Activated CD8-positive, alpha-beta T cell treated with anti-CD3 and anti-CD28 coated beads for 36 hours (primary cell): ENCODE measurements around the gene R3HDM2. TPM values are rescaled to one million over a fixed set of nuclear protein-coding genes. Genes with fewer than 3 reads are reported as not detected.
A peak's percentile ranks its signal among the peaks of the same experiment; 100 is the strongest.

ENCODE experiments used
- ATAC-seq: fragments of 200-7000 bp; cut with Tn5 transposase; one replicate; pipeline ENCODE4 v1.10.0; 2021; ENCODE audit warnings: mild to moderate bottlenecking, moderate library complexity
- CTCF ChIA-PET: fragments of 350-600 bp; sonication (Branson Sonifier 250); formaldehyde crosslinking; loops from one replicate; lab custom pipeline; 2021; ENCODE audit warnings: antibody characterized with exemption; lab: Charles Lee
- POLR2A ChIA-PET: fragments of 350-600 bp; sonication (Branson Sonifier 250); formaldehyde crosslinking; loops from one replicate; lab custom pipeline; 2021; ENCODE audit warnings: antibody characterized with exemption; lab: Charles Lee
- DNase-seq: peaks from one replicate; pipeline ENCODE4 v3.0.0-alpha.2; 2020
- H3K27ac Mint-ChIP-seq: one replicate; pipeline ENCODE4 v1.8.0; 2021; ENCODE audit warnings: mild to moderate bottlenecking, mixed read lengths
- H3K27me3 Mint-ChIP-seq: one replicate; pipeline ENCODE4 v1.8.0; 2021; ENCODE audit warnings: mixed read lengths
- H3K36me3 Mint-ChIP-seq: one replicate; pipeline ENCODE4 v1.8.0; 2021; ENCODE audit warnings: low read depth, mixed read lengths
- H3K4me1 Mint-ChIP-seq: one replicate; pipeline ENCODE4 v1.8.0; 2021; ENCODE audit warnings: low read depth, mixed read lengths
- H3K4me3 Mint-ChIP-seq: one replicate; pipeline ENCODE4 v1.8.0; 2021; ENCODE audit warnings: mild to moderate bottlenecking, moderate library complexity, mixed read lengths
- H3K9me3 Mint-ChIP-seq: one replicate; pipeline ENCODE4 v1.8.0; 2021; ENCODE audit warnings: mixed read lengths
- intact Hi-C: fragments of 100-400 bp; cut with micrococcal nuclease; formaldehyde crosslinking; loops from one replicate; pipeline ENCODE4 v1.10.0; 2022
- total RNA-seq, 2 experiments: library from RNA; stranded (reverse); gene quantifications; one replicate each; pipeline ENCODE4 v1.2.3, GENCODE V29; 2021
- TF ChIP-seq, protein P1 (sequence below): fragments of 200-600 bp; IDR thresholded peaks from one replicate; pipeline ENCODE4 v1.8.0; 2022; ENCODE audit warnings: antibody characterized with exemption, mild to moderate bottlenecking

Gene R3HDM2
- total RNA-seq, 2 experiments from 2014 or later, result 33.2 to 44.0 TPM

DNA sequence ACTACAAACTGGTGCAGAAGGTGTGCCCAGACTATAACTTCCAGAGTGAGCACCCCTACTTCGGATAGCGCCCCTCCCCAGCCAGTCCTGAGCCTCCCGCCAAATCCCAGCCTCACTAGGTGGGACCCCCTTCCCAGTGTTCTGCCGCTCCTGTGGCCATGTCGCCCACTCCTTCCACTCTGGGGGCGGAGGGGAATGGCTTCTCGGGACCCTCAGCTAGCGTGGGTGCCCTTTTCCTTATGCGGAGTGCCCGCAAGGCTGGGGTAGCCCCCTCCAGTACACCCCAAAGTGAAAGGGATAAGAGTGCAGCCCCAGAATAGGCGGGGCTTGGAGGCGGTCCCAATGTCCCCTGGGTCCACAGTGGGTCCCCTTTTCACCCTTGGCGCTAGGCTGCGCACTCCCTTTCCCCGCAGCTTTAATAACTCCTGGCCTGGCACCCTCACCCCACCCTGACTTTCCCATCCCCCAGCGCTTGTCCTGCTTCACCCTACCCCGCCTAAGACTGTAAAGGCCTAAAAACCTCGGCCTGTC lies 205.1 kb downstream of the R3HDM2 start:
- ChIA-PET CTCF (interaction anchor here (0.9 to 13.6 kb wide), 4 partner anchors 9 to 233 kb away, joined by 3 to 431 read pairs (median 112); partner anchors contain the start of genes GLI1, NXPH4 and STAT6), POLR2A (interaction anchor here (0.6 to 12.7 kb wide), 4 partner anchors 12 to 261 kb away, joined by 3 to 238 read pairs (median 4); a partner anchor contains a TSS)
- H3K27ac Mint-ChIP-seq, result peak overlapping the region; percentile 40
- H3K4me1 Mint-ChIP-seq, result peaks cover 67% of the 10 kb centered on the region
- DNase-seq (no peak), ATAC-seq (no peak)
- peak overlapping the region; percentile 53 for H3K4me3 Mint-ChIP-seq
- no peaks in the 10 kb centered on the region for H3K9me3 Mint-ChIP-seq
- H3K36me3 Mint-ChIP-seq, result peaks cover 15% of the 10 kb centered on the region
- H3K27me3 Mint-ChIP-seq, result peaks cover 58% of the 10 kb centered on the region
- TF ChIP-seq, protein P1, sequence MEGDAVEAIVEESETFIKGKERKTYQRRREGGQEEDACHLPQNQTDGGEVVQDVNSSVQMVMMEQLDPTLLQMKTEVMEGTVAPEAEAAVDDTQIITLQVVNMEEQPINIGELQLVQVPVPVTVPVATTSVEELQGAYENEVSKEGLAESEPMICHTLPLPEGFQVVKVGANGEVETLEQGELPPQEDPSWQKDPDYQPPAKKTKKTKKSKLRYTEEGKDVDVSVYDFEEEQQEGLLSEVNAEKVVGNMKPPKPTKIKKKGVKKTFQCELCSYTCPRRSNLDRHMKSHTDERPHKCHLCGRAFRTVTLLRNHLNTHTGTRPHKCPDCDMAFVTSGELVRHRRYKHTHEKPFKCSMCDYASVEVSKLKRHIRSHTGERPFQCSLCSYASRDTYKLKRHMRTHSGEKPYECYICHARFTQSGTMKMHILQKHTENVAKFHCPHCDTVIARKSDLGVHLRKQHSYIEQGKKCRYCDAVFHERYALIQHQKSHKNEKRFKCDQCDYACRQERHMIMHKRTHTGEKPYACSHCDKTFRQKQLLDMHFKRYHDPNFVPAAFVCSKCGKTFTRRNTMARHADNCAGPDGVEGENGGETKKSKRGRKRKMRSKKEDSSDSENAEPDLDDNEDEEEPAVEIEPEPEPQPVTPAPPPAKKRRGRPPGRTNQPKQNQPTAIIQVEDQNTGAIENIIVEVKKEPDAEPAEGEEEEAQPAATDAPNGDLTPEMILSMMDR, result no peak
- intact Hi-C loops, result no loop called here

DNA sequence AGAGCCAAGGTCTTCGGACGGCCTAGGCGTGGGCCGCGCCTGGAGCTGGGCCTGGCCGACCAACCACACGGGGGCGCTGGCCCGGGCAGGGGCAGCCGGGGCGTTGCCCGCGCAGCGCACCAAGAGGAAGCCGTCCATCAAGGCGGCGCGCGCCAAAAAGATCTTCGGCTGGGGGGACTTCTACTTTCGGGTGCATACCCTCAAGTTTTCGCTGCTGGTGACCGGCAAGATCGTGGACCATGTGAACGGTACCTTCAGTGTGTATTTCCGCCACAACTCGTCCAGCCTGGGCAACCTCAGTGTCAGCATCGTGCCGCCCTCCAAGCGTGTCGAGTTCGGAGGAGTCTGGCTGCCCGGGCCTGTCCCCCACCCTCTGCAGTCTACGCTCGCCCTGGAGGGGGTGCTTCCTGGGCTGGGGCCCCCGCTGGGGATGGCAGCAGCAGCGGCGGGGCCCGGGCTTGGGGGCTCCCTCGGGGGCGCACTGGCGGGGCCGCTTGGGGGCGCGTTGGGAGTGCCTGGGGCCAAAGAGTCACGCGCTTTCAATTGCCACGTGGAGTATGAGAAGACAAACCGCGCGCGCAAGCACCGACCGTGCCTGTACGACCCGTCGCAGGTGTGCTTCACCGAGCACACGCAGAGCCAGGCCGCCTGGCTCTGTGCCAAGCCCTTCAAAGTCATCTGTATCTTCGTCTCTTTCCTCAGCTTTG lies 205.7 kb downstream of the R3HDM2 start:
- TF ChIP-seq, protein P1, result peak; percentile 72
- H3K9me3 Mint-ChIP-seq, result no peaks in the 10 kb centered on the region
- peaks cover 8% of the 10 kb centered on the region for H3K36me3 Mint-ChIP-seq
- peaks cover 64% of the 10 kb centered on the region for H3K4me1 Mint-ChIP-seq
- H3K27me3 Mint-ChIP-seq, result peaks cover 61% of the 10 kb centered on the region
- POLR2A ChIA-PET, result interaction anchor here (0.9 to 12.7 kb wide), 3 partner anchors 11 to 237 kb away, joined by 3 to 238 read pairs (median 4); a partner anchor contains a TSS
- intact Hi-C loops, result no loop called here
- DNase-seq (peak; percentile 76), ATAC-seq (peak; percentile 26)
- peak overlapping the region; percentile 53 for H3K4me3 Mint-ChIP-seq
- CTCF ChIA-PET, result interaction anchor here (0.9 to 13.6 kb wide), 5 partner anchors 9 to 234 kb away, joined by 3 to 431 read pairs (median 4); partner anchors contain the start of gene NXPH4
- H3K27ac Mint-ChIP-seq, result no peak overlapping the region

DNA sequence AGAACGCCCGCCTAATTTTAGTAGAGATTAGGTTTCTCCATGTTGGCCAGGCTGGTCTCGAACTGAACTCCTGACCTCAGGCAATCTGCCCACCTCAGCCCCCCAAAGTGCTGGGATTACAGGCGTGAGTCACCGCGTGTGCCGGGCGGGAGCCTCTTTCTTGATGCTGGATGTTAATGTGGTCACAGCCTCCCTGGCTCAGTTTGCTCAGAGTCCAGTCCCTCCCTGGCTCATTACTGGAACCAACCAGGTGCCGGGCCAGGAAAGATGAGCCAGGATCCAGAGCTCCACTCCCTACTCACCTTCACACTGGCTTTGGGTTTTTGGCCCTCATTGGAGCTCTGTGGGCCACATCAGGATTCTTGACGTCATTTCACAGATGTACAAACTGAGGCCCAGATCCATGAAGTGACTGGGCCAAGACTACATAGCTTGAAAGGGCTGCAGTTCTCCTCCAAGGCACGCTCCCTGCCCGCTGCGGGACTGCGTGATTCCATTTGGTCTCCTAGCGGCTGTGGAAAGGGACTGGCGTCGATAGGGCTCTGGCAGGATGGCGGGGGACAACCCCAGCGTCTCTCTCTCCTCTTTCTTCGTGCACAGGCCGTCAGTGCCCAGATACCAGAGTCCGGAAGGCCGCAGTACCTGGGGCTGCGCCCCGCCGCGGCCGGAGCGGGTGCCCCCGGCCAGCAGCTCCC lies 206.4 kb downstream of the R3HDM2 start:
- no peak overlapping the region for H3K4me3 Mint-ChIP-seq
- POLR2A ChIA-PET, result interaction anchor here (0.5 to 12.7 kb wide), 3 partner anchors 13 to 238 kb away, joined by 3 to 238 read pairs (median 3); a partner anchor contains a TSS
- CTCF ChIA-PET, result interaction anchor here (0.9 to 13.6 kb wide), 6 partner anchors 8 to 235 kb away, joined by 3 to 431 read pairs (median 4); partner anchors contain the start of gene NXPH4
- peaks cover 67% of the 10 kb centered on the region for H3K4me1 Mint-ChIP-seq
- H3K9me3 Mint-ChIP-seq, result no peaks in the 10 kb centered on the region
- intact Hi-C loops, result no loop called here
- no peak for DNase-seq
- H3K36me3 Mint-ChIP-seq, result peaks cover 3% of the 10 kb centered on the region
- ATAC-seq, result no peak
- peaks cover 66% of the 10 kb centered on the region for H3K27me3 Mint-ChIP-seq
- no peak overlapping the region for H3K27ac Mint-ChIP-seq
- TF ChIP-seq, protein P1, result no peak

DNA sequence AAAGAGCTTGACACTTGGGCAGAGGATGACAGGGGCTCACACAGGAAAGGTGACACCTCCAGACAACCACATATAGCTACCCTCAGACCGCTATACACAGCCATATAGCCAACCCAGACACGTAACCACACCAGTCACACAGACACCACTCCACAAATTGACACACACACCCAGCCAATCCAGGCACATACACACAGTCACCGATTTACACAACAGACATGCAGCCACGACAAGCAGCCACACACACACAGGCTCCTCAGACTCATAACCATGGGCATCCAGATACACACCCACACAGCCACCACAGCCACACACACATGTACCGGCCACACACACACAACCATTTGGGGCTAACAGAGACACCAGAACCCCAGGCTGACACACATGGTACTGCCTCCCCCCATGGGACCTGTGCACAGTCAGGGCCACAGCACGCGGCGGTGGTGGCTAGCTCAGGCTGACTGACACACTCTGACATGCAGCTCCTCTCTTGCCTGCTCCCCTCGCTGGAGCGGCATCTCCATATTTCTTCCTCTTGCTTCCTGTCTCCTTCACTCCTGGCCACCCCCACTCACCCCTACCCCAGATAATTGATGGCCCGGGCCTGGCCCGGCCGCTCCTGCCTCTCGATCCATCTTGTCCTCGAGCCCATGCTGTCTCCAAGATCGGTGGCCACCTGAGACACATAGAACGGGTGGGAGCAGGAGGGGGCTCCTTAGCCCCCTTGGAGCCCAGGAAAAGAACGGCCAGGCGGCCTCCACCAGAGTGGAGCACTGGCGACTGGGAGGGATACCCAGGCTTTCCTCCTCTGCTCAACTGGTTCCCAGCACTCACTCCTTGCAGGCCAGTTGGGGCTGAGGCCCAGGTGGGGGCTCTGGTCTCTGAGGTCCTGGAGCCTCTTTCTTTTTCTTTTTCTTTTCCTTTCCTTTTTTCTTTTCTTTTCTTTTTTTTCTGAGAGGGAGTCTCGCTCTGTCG lies 207.4 kb downstream of the R3HDM2 start:
- TF ChIP-seq, protein P1, result no peak
- Mint-ChIP-seq H3K27ac (no peak overlapping the region), H3K27me3 (peaks cover 74% of the 10 kb centered on the region), H3K4me3 (no peak overlapping the region), H3K9me3 (no peaks in the 10 kb centered on the region), H3K4me1 (peaks cover 60% of the 10 kb centered on the region), H3K36me3 (peaks cover 3% of the 10 kb centered on the region)
- ChIA-PET POLR2A (interaction anchor here (0.9 to 12.7 kb wide), 3 partner anchors 9 to 239 kb away, joined by 3 to 238 read pairs (median 5); a partner anchor contains a TSS), CTCF (interaction anchor here (0.6 to 13.6 kb wide), 5 partner anchors 7 to 192 kb away, joined by 3 to 431 read pairs (median 4); partner anchors contain the start of gene NXPH4)
- ATAC-seq (peak; percentile 78), DNase-seq (peak; percentile 71)
- intact Hi-C loops, result no loop called here
